ENCODE data around the gene CMTR1. TPM values are rescaled to one million over a fixed set of nuclear protein-coding genes. Genes with fewer than 3 reads are reported as not detected.

The CMTR1 gene
- total RNA-seq, 2 donors from 2014 or later = 20.3 to 24.4 TPM

DNA sequence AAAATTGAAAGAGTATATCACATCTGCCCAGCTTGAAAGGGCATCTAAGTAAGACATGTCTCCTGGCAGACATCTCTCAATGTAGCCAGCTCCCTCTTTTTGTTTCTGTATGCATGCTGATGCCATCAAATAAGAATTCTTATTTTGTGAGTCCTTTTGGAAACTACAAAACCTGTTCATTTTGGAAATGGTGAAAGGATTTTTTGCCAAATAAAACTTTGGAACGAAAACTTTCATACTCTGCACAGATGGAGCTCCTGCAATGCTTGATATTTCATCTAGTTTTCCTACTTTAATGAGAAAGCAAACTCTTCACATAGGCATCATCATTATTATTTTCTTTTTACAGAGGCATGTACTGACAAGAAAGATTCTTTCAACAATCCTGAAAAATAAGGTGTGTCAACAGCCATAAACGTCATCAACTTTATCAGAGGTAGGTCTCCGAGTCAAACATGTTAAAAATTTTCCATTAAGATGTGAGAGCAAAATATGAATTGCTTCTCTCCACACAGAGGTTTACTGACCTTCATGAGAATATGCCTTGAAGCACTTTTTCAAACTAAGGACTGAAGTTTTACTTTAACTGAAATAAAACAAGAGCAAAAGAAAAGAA, 26.2 kb upstream of the CMTR1 start:
- H3K27ac ChIP-seq = no peak overlapping the region

DNA sequence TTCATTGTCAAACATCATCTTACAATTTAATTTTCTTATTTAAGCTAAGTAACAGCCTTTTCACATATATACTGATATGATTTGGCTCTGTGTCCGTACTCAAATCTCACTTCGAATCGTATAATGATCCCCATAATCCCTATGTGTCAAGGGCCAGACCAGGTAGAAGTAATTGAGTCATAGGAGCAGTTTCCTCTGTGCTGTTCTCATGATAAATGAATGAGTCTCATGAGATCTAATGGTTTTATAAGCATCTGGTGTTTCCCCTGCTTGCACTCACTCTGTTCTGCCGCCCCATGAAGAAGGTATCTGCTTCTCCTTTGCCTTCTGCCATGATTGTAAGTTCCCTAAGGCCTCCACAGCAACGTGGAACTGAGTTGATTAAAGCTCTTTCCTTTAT, 25.1 kb upstream of the CMTR1 start:
- Histone ChIP-seq H3K27ac (no peak overlapping the region), H3K27me3 (no peaks in the 10 kb centered on the region), H3K4me1 (no peaks in the 10 kb centered on the region), H3K36me3 (no peaks in the 10 kb centered on the region), H3K9ac (ENCODE audit: low read depth in 2 of 2, low read length in 2 of 2) (no peak overlapping the region), H3K4me3 (no peak overlapping the region), H3K9me3 (no peaks in the 10 kb centered on the region)
- intact Hi-C loops (cut with DNase I) = no loop called here
- no peak for DNase-seq
- TF ChIP-seq, protein P1, sequence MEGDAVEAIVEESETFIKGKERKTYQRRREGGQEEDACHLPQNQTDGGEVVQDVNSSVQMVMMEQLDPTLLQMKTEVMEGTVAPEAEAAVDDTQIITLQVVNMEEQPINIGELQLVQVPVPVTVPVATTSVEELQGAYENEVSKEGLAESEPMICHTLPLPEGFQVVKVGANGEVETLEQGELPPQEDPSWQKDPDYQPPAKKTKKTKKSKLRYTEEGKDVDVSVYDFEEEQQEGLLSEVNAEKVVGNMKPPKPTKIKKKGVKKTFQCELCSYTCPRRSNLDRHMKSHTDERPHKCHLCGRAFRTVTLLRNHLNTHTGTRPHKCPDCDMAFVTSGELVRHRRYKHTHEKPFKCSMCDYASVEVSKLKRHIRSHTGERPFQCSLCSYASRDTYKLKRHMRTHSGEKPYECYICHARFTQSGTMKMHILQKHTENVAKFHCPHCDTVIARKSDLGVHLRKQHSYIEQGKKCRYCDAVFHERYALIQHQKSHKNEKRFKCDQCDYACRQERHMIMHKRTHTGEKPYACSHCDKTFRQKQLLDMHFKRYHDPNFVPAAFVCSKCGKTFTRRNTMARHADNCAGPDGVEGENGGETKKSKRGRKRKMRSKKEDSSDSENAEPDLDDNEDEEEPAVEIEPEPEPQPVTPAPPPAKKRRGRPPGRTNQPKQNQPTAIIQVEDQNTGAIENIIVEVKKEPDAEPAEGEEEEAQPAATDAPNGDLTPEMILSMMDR (IDR thresholded peaks at IDR 0.05) = no peak

More for the DNA sequence above, 26.2 kb upstream of the CMTR1 start:
- H3K4me1 ChIP-seq = no peaks in the 10 kb centered on the region
- intact Hi-C loops (cut with DNase I) = no loop called here
- H3K27me3 ChIP-seq = no peaks in the 10 kb centered on the region
- H3K9me3 ChIP-seq = no peaks in the 10 kb centered on the region
- H3K36me3 ChIP-seq = no peaks in the 10 kb centered on the region
- no peak overlapping the region for H3K4me3 ChIP-seq
- TF ChIP-seq, protein P1 (IDR thresholded peaks at IDR 0.05) = no peak
- no peak for DNase-seq
- H3K9ac ChIP-seq (ENCODE audit: low read depth in 2 of 2, low read length in 2 of 2) = no peak overlapping the region

DNA sequence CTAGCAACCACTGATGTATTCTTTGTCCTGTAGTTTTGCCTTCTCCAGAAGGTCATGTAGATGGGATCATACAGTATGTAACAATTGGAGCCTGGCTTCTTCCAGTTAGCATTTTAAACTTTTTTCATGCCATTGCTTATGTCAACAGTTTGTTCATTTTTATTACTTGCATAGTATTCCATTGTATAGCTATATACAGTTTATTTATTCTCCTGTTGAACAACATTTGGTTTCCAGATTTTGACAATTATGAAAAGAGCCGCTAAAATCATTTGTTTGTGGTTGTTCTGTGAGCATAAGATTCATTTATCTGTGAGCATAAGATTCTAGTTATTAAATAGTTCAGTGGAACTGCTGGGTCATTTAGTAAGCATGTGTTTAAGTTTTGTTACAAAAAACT, 23.5 kb upstream of the CMTR1 start:
- no peak overlapping the region for H3K9ac ChIP-seq (ENCODE audit: low read depth in 2 of 2, low read length in 2 of 2)

DNA sequence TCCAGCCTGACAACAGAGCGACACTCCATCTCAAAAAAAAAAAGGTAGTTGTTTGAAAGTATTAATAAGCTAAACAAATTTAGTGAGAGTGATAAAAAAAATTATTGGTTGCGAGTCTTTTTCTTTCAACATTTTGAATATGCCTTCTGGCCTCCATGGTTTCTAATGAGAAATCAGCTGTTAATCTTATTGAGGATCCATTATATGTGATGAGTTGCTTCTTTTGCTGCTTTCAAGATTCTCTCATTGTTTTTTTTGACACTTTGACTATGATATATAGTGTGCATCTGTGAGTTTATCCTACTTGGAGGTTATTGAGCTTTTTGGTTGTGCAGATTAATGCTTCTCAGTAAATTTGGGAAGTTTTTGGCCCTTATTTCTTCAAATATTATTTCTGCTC, 15.6 kb upstream of the CMTR1 start:
- no peak for DNase-seq
- H3K4me3 ChIP-seq = no peak overlapping the region
- H3K9ac ChIP-seq (ENCODE audit: low read depth in 2 of 2, low read length in 2 of 2) = no peak overlapping the region
- H3K4me1 ChIP-seq = no peaks in the 10 kb centered on the region
- TF ChIP-seq, protein P1 (IDR thresholded peaks at IDR 0.05) = no peak
- no peaks in the 10 kb centered on the region for H3K36me3 ChIP-seq
- H3K9me3 ChIP-seq = no peaks in the 10 kb centered on the region
- no peaks in the 10 kb centered on the region for H3K27me3 ChIP-seq
- intact Hi-C loops (cut with DNase I) = no loop called here
- H3K27ac ChIP-seq = no peak overlapping the region

More for the DNA sequence above, 23.5 kb upstream of the CMTR1 start:
- Histone ChIP-seq H3K36me3 (no peaks in the 10 kb centered on the region), H3K27ac (no peak overlapping the region), H3K4me3 (no peak overlapping the region), H3K4me1 (no peaks in the 10 kb centered on the region), H3K27me3 (no peaks in the 10 kb centered on the region), H3K9me3 (no peaks in the 10 kb centered on the region)
- intact Hi-C loops (cut with DNase I) = no loop called here
- DNase-seq = no peak
- TF ChIP-seq, protein P1 (IDR thresholded peaks at IDR 0.05) = no peak

DNA sequence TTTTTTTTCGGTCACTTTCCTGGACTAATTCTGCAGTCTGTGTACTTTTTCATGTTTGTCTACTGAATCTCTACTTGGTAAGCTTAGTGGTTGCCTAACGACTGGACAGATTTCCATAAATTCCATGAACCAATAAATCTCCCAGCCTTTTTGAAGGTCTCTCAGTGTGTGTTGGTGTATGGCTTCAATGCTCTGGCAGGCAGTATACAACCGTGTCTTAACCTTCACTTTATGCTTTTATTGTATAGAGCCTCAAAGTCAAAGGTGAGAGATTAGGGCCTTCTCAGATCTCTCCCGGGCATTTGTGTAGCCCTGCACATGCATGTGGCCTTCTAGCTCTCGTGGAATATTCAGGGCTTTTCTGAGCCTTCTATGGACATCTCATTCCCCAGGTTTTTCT, 14.3 kb upstream of the CMTR1 start:
- Histone ChIP-seq H3K4me1 (no peaks in the 10 kb centered on the region), H3K36me3 (no peaks in the 10 kb centered on the region), H3K27ac (no peak overlapping the region), H3K9me3 (no peaks in the 10 kb centered on the region), H3K9ac (ENCODE audit: low read depth in 2 of 2, low read length in 2 of 2) (no peak overlapping the region), H3K4me3 (no peak overlapping the region), H3K27me3 (no peaks in the 10 kb centered on the region)
- intact Hi-C loops (cut with DNase I) = no loop called here
- DNase-seq = no peak
- TF ChIP-seq, protein P1 (IDR thresholded peaks at IDR 0.05) = no peak

All from colonic mucosa (tissue), 4 donors.